Epidermal melanocyte (primary cell): Measurements from ENCODE around the gene KRTAP12-1.
"Not testable (repeated sequence)": the region's sequence is repeated elsewhere in the genome, so short reads cannot be mapped to it uniquely, and the experiment has no call there.

Source experiments
- DNase-seq: peaks from one replicate; pipeline ENCODE4 v3.0.0; 2011; ENCODE audit warnings: low spot score; ENCODE audit not compliant: insufficient read length

Gene KRTAP12-1

DNA sequence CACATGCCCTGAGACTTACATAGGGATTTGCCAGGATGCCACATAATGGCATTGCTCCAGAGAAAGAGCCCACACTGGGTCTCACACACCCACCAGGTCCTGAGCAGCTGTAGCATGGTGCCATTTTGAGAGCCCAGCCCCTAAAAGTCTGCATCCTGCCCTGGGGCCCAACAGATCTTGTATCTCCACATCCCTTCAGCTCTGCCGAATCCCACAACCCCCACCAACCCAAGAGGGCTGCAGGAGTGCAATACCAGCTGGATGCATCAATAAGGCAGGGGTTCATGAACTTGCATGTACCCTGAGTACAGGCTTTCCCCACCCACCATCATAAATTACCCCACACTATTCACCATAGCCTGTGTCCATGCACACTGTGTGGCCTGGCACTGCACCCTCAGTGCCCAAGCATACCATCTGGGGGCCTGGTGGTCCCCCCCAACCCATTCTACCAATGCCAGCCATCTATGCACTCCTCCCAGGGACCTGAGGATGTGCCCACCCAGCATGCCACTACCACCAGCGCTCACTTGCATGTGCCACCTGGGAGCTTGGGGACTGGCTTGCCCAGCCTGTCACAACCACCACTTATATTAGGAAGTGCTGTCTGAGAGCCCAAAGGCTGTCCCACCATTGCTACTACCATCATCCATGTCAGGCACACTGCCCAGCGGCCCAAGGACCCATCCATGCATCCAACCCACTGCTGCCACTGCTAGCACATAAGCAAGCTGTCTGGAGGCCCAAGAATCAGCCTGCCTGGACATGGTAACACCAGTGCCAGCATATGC lies 11.1 kb downstream of the KRTAP12-1 start:
- no peak for DNase-seq

DNA sequence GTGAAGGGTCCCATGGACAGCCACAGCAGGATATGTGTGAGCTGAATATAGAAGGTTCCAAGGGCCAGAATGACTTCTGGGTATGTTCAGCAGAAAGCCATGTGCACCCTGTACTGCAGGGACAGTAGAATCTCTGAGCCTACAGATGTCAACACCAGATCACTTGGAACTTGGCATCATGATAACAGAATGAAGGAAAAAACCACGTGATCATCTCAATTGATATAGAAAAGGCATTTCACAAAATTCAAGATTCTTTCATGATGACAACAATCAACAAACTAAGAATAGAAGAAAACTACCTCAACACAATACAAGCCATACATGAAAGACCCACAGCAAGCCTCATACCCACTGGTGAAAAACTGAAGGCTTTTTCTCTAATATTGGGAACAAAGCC lies 14.4 kb downstream of the KRTAP12-1 start:
- no peak for DNase-seq

DNA sequence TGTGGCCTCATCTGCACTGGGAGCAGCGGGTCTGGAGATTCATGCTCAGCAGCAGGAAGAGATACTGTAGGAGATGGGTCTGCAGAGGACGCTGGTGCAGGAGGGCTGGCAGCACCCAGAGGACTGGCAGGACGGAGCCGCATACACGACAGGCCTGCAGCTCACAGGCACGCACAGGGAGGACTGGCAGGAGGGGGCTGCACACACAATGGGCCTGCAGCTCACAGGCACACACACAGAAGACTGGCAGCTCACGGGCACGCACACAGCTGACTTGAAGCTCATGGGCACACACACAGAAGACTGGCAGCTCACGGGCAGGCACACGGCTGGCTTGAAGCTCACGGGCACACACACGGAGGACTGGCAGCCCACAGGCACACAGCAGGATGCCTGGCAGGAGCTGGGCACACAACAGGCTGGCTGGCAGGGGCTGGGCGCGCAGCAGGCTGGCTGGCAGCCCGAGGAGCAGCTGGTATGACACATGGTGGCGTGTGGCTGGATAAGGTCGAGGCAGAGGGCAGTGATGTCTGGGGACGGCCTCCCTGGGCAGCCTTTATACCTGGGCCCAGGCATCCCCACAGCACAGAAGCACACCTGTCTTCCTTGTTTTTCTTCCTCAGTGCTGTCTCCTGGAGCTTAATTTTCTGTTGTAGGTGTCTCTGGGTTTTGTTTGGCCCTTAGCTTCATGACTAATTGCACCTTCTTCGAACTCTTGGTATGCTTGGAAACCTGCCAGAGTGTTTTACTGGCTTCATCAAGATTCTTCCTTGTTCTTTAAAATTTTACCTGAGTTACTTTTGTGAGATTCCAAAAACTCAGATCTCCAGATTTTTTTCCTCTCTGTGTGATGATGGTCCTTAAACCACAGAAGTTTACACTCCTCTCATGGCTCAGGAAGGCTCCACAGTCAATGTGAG lies 15.3 kb downstream of the KRTAP12-1 start, which contains the start of gene KRTAP12-2:
KRTAP12-2 (minus strand) TSS at position 527 of the 920 bp plus-strand sequence; CDS start at position 486, 41 bp downstream.
- DNase-seq, result no peak

DNA sequence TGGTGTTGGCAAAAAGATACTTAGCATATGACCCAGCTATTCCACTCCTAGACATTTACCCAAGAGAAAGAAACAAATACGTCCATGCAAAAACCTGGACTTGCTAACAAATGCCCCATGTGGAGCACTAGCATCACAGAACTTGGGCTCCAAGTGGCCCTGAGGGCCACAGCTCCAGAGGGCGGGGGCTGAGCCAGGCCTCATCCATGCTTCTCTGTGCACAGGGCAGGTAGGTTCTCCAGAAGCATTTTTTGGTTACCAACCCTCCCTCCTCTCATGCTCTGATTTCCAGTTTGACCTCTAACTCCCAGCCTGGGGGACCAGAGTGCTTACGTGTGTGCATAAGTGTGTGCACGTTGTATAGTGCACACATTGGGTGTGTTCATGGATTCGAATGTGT lies 17.3 kb downstream of the KRTAP12-1 start:
- DNase-seq, result no peak

DNA sequence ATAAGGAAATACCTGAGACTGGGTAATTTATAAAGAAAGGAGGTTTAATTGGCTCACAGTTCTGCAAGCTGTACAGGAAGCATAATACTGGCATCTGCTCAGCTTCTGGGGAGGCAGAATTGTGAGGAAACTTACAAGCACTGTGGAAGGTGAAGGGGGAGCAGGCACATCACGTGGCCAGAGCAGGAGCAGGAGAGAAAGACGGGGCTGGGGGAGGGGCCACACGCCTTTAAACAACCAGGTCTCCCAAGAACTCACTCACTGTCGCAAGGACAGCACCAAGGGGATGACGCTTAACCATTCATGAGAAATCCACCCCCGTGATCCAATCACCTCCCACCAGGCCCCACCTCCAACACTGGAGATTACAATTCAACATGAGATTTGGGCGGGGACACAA lies 20.4 kb downstream of the KRTAP12-1 start:
- DNase-seq, result not testable (repeated sequence)

DNA sequence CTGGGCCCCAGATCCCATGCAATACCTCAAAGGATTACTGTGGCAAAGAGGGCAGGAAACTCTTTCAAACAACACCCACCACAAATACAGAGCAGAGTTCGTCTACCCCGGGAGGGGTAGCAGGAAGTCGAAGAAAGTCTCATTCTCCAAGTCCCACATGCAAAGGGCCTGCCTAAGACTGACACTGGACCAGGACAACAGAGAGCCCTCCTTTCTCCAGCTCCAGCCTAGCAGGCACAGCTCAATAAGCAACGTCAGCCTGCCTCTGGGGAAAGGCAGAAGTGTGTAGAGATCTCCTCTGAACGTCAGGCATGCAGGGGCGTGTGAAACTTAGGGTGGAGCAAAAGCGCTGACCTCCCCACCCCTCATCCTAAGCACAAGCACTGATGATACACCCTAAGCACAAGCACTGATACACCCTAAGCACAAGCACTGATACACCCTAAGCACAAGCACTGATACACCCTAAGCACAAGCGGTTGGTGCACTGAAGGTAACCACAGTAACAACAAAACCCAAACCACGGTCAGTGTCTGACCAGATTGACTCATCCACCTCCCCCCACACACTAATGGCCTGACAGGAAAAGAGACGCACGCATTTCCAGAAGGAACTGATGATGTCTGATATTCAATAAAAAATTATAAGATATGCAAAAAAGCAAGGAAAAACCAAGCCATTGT lies 22.9 kb downstream of the KRTAP12-1 start:
- DNase-seq, result no peak

DNA sequence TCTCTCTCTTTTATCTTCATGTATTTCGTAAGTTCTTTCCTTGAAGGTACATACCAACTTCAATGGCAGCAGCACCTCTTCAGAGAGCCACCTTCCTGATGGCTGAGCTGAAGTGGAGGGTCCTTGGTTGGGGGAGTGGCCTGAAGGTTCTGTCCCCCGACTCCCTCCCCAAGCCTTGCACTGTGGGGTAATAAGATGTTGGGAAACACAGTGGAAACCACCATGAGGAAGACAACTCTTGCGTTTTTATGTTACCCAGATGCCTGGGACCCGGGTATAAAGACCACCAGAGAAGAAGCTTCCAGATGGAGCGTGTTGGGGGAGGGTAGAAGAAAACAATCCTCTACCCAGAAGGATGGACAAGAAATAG lies 23.4 kb downstream of the KRTAP12-1 start:
- no peak for DNase-seq

DNA sequence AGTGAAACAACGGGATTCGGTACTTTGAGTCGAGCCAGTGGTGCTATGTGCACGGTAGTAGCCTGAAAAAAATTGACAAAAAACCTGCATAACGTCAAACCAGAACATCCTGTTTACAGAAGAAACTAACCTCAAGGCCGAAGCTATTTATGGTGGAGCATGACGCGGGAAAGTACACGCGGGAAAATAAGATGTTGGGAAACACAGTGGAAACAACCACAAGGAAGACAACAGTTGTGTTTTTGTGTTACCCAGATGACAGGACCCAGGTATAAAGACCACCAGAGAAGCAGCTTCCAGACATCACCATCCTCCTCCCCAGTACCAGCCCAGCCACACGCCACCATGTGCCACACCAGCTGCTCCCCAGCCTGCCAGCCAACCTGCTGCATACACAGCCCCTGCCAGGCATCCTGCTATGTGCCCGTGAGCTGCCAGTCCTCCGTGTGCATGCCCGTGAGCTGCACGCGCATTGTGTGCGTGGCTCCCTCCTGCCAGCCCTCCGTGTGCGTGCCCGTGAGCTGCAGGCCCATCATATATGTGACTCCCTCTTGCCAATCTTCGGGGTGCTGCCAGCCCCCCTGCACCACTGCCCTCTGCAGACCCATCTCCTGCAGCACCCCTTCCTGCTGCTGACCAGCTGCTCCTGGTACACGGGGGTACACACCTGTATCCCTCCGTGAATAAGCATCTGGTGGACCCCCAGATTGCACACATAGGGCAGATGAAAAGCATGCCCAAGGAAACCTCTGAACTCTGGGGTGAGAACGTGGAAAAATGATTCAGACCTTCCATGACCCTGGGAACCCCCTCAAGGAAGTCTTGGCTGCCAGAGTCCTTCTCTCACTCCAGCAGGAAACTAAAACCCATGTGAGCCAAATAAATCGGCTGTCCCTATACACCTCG lies 24.1 kb downstream of the KRTAP12-1 start, which contains the start of gene KRTAP12-3:
KRTAP12-3 (plus strand) TSS at position 298 of the 906 bp plus-strand sequence; CDS start at position 346, 48 bp downstream.
- no peak for DNase-seq

DNA sequence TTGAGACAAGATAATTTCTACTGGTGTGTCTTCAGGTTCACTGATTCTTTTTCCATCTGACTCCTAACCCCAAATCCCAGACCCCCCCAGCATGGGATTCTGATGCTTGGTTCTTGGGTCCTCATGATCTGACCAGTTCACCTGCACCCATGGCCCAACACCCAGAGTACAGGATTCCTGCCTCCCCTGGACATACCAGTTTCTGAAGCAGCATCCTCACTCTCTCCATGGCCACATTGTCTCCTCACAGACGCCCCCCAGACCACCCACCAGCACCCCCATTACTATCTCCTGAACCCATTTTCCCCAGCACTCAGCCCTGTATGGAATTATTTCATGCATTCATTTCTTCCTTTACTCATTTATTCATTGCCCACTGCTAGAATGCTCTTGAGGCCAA lies 25.1 kb downstream of the KRTAP12-1 start:
- DNase-seq, result no peak

DNA sequence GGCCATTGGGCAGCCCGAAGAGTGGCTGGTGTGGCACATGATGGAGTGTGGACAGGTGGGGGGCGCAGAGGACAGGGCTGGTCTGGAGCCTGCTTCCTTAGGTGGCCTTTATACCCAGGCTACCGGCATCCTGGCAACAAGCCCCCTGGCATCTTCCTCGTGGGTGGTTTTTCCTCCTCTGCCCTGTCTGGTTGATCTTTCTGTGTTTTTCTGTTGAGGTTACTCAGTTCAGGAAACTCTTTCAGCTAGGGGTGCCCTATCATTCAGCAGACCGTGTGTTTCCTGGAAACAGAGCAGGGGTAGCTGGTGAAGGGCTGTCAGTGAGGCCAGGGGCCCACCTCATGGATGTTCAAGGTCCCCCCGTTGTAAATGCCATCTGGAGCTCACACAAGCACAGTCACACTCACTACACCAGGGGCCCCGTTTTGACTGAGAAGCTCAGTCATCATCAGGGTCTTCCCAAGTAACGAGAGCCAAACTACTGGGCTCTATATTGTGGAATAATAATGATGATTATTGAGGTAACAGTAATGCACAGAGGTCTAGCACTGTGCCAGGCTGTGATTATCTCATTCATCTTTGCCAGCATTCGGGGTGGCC lies 27.3 kb downstream of the KRTAP12-1 start, which contains the start of gene KRTAP12-4:
KRTAP12-4 (minus strand) TSS at position 84 of the 600 bp plus-strand sequence; CDS start at position 39, 45 bp downstream.
- DNase-seq, result no peak

DNA sequence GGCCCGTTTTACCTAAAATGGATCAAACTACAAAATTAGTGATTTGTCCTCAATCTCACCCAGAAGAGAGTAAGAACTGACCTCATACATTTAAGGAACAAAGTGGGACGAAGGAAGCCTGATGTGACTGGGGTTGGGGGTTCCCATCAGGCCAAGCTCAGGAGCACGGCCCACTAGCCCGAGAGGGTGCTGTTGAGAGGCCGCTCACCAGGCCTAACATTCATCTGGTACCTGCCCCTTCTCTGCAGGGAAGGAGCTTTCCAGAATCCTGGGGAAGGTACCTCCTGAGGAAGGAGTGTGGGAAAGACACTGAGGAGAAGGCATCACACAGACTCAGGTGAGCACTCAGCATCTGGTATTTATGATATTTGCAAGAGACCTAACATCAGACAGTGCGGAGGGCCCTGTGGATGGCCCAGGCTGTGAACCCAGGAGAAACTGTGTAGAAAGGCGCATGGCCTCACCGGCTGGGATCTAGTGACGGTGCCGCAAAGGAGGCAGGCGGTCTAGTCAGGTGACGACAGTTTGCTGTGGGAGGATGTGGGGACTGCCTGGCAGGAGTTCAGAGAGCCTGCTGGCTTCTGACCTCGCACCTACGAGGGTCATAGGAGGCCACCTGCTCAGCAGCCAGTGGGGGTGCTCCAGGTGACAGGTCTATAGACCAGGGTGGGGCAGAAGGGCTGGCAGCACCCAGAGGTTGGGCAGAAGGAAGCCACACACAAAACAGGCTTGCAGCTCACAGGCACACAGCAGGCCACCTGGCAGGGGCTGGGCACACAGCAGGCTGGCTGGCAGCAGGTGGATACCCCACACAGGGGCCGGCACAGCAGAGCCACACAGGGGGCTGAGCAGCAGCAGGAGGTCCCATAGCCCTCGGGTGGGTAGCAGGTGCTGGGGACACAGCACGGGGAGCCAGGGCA lies 28.0 kb downstream of the KRTAP12-1 start:
- no peak for DNase-seq

DNA sequence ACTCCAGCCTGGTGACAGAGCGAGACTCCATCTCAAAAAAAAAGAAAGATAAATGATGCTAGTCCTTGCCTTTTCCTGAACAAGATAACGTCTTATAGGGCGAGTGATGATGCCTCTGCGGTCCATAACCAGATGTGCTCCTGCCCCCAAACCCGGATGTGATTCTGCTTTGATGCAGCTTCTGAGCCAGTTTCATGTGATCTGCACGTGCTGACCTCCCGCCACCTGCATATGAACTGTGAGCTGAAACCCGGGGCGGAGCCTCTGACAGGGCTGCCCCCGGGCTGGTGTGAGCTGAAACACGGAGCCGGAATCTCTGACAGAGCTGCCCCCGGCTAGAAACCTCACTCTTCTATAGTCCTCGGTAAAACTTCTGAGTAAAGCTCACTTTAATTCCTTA lies 28.8 kb downstream of the KRTAP12-1 start:
- no peak for DNase-seq

DNA sequence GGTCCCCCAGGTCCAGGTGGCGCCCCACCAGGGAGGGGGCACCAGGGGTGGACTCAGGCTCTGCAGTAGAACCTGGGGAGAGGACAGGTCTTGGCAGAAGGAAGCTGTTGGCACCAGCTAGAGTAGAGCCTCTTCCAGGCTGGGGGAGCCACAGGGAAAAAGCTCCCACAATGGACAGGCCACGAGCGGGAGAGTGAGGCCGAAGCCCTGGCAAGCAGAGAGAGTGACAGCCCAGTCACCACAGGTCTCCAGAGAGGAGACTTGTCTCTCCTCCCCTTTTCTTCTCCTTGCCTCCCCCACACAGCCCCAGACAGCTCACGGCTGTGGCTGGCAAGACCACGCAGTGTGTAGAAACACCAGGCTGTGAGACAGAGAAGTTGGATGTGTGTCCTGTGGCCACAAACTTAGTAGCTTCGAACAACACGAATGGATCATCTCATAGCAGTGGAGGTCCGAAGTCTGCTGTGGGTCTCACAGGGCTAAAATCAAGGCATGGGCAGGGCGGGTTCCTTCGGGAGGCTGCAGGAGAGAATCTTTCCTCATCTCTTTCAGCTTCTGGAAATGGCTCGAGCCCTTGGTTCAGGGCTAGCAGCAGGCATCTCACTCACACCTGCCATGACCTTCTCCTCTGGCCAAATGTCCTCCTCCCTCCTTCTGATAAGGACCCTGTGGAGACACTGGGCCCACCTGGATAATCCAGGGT lies 30.8 kb downstream of the KRTAP12-1 start:
- no peak for DNase-seq

DNA sequence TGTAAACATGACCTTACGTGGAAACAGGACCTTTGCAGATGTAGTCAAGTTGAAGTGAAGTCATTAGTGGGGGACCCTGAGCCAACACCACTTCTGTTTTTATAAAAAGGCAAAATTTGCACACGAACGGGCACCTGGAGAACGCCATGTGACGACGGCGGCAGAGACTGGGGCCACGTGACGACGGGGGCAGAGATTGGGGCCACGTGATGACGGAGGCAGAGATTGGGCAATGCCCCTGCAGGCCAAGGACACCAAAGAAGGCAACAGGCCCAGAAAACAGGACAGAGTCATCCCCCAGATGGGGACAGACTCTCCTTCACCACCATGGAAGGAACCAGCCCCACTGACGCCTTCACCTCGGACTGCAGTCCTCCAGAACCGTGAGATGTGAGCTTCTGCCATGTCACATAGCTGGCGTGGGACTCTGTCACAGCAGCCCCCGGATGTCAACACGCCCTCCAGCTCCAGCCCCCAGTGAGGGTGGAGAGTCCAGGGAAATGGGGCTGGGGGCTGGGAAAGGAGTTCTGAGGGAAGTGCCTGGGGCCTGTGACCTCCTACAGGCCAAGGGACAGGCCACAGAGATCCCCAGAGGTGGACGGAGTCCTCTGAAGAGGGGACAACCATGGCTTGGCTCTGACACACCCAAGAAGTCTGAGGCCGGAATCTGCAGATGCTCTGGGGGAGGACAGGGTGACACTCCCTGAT lies 31.5 kb downstream of the KRTAP12-1 start:
- DNase-seq, result no peak

DNA sequence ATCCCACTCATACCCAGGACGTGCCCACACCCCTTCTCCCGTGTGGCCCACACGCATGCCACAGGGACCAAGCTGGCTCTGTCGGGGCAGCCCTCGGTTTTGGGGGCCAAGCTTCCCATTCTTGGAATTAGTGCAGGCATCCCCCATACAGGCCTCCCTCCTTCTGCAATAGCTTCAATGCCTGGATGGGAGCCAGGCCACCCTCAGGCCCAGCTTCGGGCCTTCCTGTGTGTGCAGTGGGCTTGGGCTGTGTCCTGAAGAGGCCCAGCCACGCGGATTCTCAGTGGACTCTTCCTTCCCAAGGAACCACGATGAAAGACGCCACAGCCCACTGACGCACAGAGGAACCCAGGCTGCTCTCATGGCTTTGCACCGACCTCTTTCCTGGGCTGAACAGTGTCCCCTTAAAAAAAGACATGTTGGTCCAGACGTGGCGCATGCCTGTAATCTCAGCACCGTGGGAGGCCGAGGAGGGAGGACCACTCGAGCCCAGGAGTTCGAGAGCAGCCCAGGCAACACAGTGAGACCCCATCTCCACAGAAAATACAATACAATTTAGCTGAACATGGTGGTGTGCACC lies 32.4 kb downstream of the KRTAP12-1 start:
- DNase-seq, result no peak

DNA sequence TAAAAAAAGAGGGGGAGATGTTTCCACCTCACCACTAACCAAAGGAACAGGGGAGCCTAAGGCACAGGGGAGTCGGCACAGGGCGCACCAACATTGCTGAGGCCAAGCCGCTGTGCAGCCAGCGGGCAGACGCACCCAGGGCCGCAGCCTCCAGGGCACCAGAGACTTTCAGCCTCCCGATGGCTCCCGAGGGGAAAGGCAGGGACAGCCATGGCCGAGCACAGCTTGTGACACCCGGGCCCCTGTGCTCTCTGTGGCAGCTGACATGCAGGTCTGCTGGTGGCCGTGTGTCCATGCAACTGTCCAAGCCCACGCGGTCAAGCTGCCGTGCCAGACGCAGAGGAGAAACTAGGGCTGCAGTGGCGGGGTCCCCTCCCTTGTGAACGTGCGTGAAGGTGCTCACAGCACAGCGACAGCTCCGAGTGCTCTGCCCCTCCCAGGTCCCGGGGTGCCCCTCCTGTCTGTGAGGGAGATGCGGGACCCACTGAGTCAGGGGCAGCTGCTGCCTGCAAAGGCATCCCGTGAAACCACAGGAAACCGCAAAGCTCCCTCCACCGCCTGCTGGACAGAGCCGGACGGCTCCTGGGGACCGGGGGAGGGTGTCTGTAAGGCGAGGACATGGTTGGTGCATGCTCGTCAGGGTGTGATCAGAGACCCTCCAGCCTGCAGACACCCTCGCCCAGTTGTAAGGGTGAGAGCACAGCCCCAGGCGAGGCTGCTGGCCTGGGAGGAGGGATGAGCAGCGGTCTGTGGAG lies 33.2 kb downstream of the KRTAP12-1 start:
- no peak for DNase-seq

DNA sequence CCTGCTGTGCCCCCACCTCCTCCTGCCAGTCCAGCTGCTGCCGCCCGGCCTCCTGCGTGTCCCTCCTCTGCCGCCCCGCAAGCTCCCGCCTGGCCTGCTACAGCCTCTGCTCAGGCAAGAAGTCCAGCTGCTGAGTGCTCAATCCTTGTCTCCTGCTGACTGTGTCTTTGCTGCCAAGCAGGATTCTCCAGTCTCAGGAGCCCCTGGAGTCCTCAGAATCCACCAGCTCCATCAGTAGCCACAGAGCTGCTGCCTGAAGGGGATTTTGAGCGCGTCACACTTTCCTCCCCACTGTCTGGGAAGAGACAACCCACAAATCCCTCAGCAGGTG lies 34.8 kb downstream of the KRTAP12-1 start:
- DNase-seq, result no peak
